Endothelial cell of umbilical vein (primary cell): ENCODE data around the gene DNAJC3. TPM values are rescaled to one million over a fixed set of nuclear protein-coding genes. Genes with fewer than 3 reads are reported as not detected.
"Not testable (repeated sequence)": the region's sequence is repeated elsewhere in the genome, so short reads cannot be mapped to it uniquely, and the experiment has no call there.

Source experiments
- BruUV-seq: library from RNA; stranded (reverse); fragments of 400-500 nt; replicated peaks from 2 replicates; lab custom pipeline; 2021; lab: Mats Ljungman, UMichigan
- CTCF ChIA-PET: fragments of 300-600, 350-600 bp; sonication (Branson Sonifier 250); formaldehyde crosslinking; loops from one replicate; lab custom pipeline; 2021; ENCODE audit warnings: antibody characterized with exemption, inconsistent platforms; lab: Charles Lee
- POLR2A ChIA-PET: fragments of 300-600, 350-600 bp; sonication (Branson Sonifier 250); formaldehyde crosslinking; loops from one replicate; lab custom pipeline; 2021; ENCODE audit warnings: antibody characterized with exemption, inconsistent platforms; lab: Charles Lee
- DNase-seq: peaks from one replicate; pipeline ENCODE4 v3.0.0-alpha.2; 2011; ENCODE audit warnings: low read depth, low spot score
- FAIRE-seq: peaks from 2 replicates; lab custom pipeline; 2011; peaks lifted over from hg19 to GRCh38; lab: Jason Lieb, UNC
- H2AFZ ChIP-seq: 2 replicates; pipeline ENCODE4 v1.6.0; 2012; ENCODE audit warnings: low read depth, low read length, control low read depth, inconsistent platforms
- H3K27ac ChIP-seq: 2 replicates; pipeline ENCODE4 v1.5.1; 2011; ENCODE audit warnings: low read depth, mild to moderate bottlenecking, control low read depth, low read length, moderate library complexity; ENCODE audit not compliant: insufficient read depth
- H3K27me3 ChIP-seq, 2 experiments: 2 replicates each; pipeline versions ENCODE4 v1.6.0 to v1.6.1; 2011; ENCODE audit warnings: low read length in 2 of 2, mixed read lengths in 1 of 2; ENCODE audit not compliant: control insufficient read depth in 2 of 2, insufficient read depth in 2 of 2
- H3K36me3 ChIP-seq, 2 experiments: 2 replicates in 1 of 2; 3 replicates in 1 of 2; pipeline ENCODE4 v1.5.1; 2011; ENCODE audit warnings: low read length in 2 of 2, mild to moderate bottlenecking in 1 of 2, moderate library complexity in 1 of 2; ENCODE audit not compliant: control insufficient read depth in 2 of 2, insufficient read depth in 2 of 2; ENCODE audit errors: extremely low read depth in 1 of 2
- H3K4me1 ChIP-seq: 3 replicates; pipeline ENCODE4 v1.5.1; 2011; ENCODE audit warnings: mild to moderate bottlenecking, low read length; ENCODE audit not compliant: control insufficient read depth, insufficient read depth; ENCODE audit errors: extremely low read depth
- H3K4me2 ChIP-seq: 2 replicates; pipeline ENCODE4 v1.6.1; 2011; ENCODE audit warnings: low read length, control low read depth, mixed read lengths; ENCODE audit not compliant: insufficient read depth
- H3K4me3 ChIP-seq, 3 experiments: fragments of 200-600 bp in 1 of 3; sonication (generic), shearing (Covaris generic) in 1 of 3; replicated peaks in 1 of 3; 2 replicates each; pipeline ENCODE4 v1.5.1; 2011 to 2016; ENCODE audit warnings: control low read depth in 3 of 3, low read length in 3 of 3, mild to moderate bottlenecking in 2 of 3, inconsistent platforms in 1 of 3, low read depth in 1 of 3, moderate library complexity in 1 of 3; ENCODE audit not compliant: insufficient read depth in 1 of 3
- H3K79me2 ChIP-seq: 2 replicates; pipeline ENCODE4 v1.6.0; 2012; ENCODE audit warnings: low read length, inconsistent platforms; ENCODE audit not compliant: control insufficient read depth, insufficient read depth
- H3K9ac ChIP-seq: replicated peaks from 2 replicates; pipeline ENCODE3; 2011; ENCODE audit warnings: low read length, control low read depth; ENCODE audit not compliant: insufficient read depth; ENCODE audit errors: extremely low read depth
- H3K9me1 ChIP-seq: replicated peaks from 3 replicates; pipeline ENCODE4 v1.6.0; 2011; ENCODE audit warnings: mild to moderate bottlenecking, low read length; ENCODE audit not compliant: control insufficient read depth, insufficient read depth; ENCODE audit errors: extremely low read depth
- H3K9me3 ChIP-seq: replicated peaks from 2 replicates; pipeline ENCODE4 v1.5.1; 2012; ENCODE audit warnings: low read length, inconsistent platforms; ENCODE audit not compliant: control insufficient read depth, insufficient read depth
- H4K20me1 ChIP-seq: replicated peaks from 2 replicates; pipeline ENCODE3; 2011; ENCODE audit warnings: mild to moderate bottlenecking, low read length; ENCODE audit not compliant: control insufficient read depth, insufficient read depth; ENCODE audit errors: extremely low read depth
- MAX ChIP-seq: IDR thresholded peaks from 2 replicates; pipeline ENCODE4 v1.6.1; 2011; ENCODE audit not compliant: insufficient read depth, insufficient read length
- MYC ChIP-seq: IDR thresholded peaks from one replicate; pipeline ENCODE4 v1.6.1; 2011; ENCODE audit warnings: mild to moderate bottlenecking, low read depth, low read length
- POLR2A ChIP-seq: IDR thresholded peaks from 2 replicates; pipeline ENCODE4 v1.6.1; 2012; ENCODE audit warnings: low read depth, mild to moderate bottlenecking, control low read depth, low read length
- dilution Hi-C: fragments of 300-500 bp; cut with MboI; formaldehyde crosslinking; loops from one replicate; pipeline ENCODE4 v1.15.0; 2019; ENCODE audit warnings: low sequenced_read_pairs; ENCODE audit not compliant: extremely low pct_ligation_motif_present
- intact Hi-C: fragments of 100-400 bp; cut with micrococcal nuclease; formaldehyde crosslinking; loops from one replicate; pipeline ENCODE4 v1.10.0; 2022
- polyA plus RNA-seq, 4 experiments: library from polyadenylated mRNA; depleted of rRNA in 3 of 4; stranded (reverse) in 3 of 4; unstranded in 1 of 4; fragments of >200 nt; gene quantifications; 2 replicates each; pipeline versions ENCODE4 v1.2.1 to v1.2.3, GENCODE V29; 2011 to 2012; ENCODE audit warnings: missing spikeins in 1 of 4
- total RNA-seq: library from RNA; stranded (reverse); gene quantifications from 2 replicates; pipeline ENCODE4 v1.2.3, GENCODE V29; 2021

DNAJC3 gene
- total and polyA plus RNA-seq, 2 donors (not counting 3 experiments of a cell fraction or from before 2014, with no cell fraction given) = 17.0 to 51.2 TPM

- ChIA-PET CTCF (interaction anchor here (1.3 kb wide), 1 partner anchor 149 kb away, joined by 4 read pairs; no protein-coding TSS in a partner anchor), POLR2A (no interaction called here)
- no peaks in the 10 kb centered on the region for H3K27me3 ChIP-seq
- H3K4me3 ChIP-seq = no peak overlapping the region
- no peaks in the 10 kb centered on the region for H3K36me3 ChIP-seq
- no peak overlapping the region for H3K4me2 ChIP-seq
- no peak overlapping the region for H3K27ac ChIP-seq
- TF ChIP-seq MYC (no peak), POLR2A (no peak), MAX (no peak)
- no TSS peak for BruUV-seq
- H3K9me3 ChIP-seq = no peaks in the 10 kb centered on the region
- H2AFZ ChIP-seq = no peak overlapping the region
- FAIRE-seq (no peak), DNase-seq (no peak)
- no peaks in the 10 kb centered on the region for H3K9me1 ChIP-seq
- no peaks in the 10 kb centered on the region for H4K20me1 ChIP-seq
- H3K79me2 ChIP-seq = peaks cover 84% of the 10 kb centered on the region
- dilution Hi-C loops = no loop called here
- intact Hi-C loops = no loop called here
- no peak overlapping the region for H3K9ac ChIP-seq
- H3K4me1 ChIP-seq = peaks cover 1% of the 10 kb centered on the region
These were observed 7.5 kb downstream of the DNAJC3 start for GRCh38 chr13:95684418-95684817.

- intact Hi-C loops, H3K9ac ChIP-seq, H3K9me1 ChIP-seq, H3K27ac ChIP-seq, H3K9me3 ChIP-seq, BruUV-seq, H3K36me3 ChIP-seq, H3K4me3 ChIP-seq, H3K4me2 ChIP-seq, DNase-seq, FAIRE-seq, POLR2A ChIA-PET, H3K4me1 ChIP-seq, dilution Hi-C loops, H2AFZ ChIP-seq, H4K20me1 ChIP-seq, H3K27me3 ChIP-seq: not testable (repeated sequence)
- H3K79me2 ChIP-seq = peaks cover 82% of the 10 kb centered on the region
- CTCF ChIA-PET = interaction anchor here (1.3 kb wide), 1 partner anchor 149 kb away, joined by 4 read pairs; no protein-coding TSS in a partner anchor
These were observed 8.0 kb downstream of the DNAJC3 start for GRCh38 chr13:95684960-95685359.
